Neural crest cell (in vitro differentiated cells): ENCODE measurements around the gene TRAK2. TPM values are rescaled to one million over a fixed set of nuclear protein-coding genes. Genes with fewer than 3 reads are reported as not detected.
"Not testable (repeated sequence)": the region's sequence is repeated elsewhere in the genome, so short reads cannot be mapped to it uniquely, and the experiment has no call there.

ENCODE experiments used
- DNase-seq: peaks from one replicate; pipeline ENCODE4 v3.0.0; 2021; ENCODE audit warnings: low read depth, mixed read lengths, low spot score
- H3K27ac Mint-ChIP-seq: one replicate; pipeline ENCODE4 v1.8.0; 2021; ENCODE audit warnings: mild to moderate bottlenecking, mixed read lengths; ENCODE audit not compliant: unreplicated experiment
- H3K27me3 Mint-ChIP-seq: 2 replicates; pipeline ENCODE4 v1.8.0; 2021; ENCODE audit warnings: low read depth, mild to moderate bottlenecking, mixed read lengths
- H3K36me3 Mint-ChIP-seq: 2 replicates; pipeline ENCODE4 v1.8.0; 2021; ENCODE audit warnings: low read depth, mild to moderate bottlenecking, mixed read lengths
- H3K4me1 Mint-ChIP-seq: 2 replicates; pipeline ENCODE4 v1.8.0; 2021; ENCODE audit warnings: mixed read lengths
- H3K4me3 Mint-ChIP-seq: one replicate; pipeline ENCODE4 v1.8.0; 2021; ENCODE audit warnings: mild to moderate bottlenecking, mixed read lengths
- H3K9me3 Mint-ChIP-seq: 2 replicates; pipeline ENCODE4 v1.8.0; 2021; ENCODE audit warnings: mixed read lengths
- CTCF ChIP-seq: fragments of 200-600 bp; sonication (generic); conservative IDR thresholded peaks from 2 replicates; pipeline ENCODE4 v1.5.0; 2021; ENCODE audit warnings: antibody characterized with exemption, mild to moderate bottlenecking
- total RNA-seq: library from RNA; stranded (reverse); gene quantifications from 2 replicates; pipeline ENCODE4 v1.2.1, GENCODE V29; 2021

TRAK2 gene
- total RNA-seq, 1 donor from 2014 or later, result 14.2 TPM

GRCh38 chr2:201436141-201436540, 15.1 kb downstream of the TRAK2 start:
- DNase-seq, result no peak
- Mint-ChIP-seq H3K9me3 (no peaks in the 10 kb centered on the region), H3K4me1 (peaks cover 18% of the 10 kb centered on the region), H3K27me3 (no peaks in the 10 kb centered on the region), H3K27ac (no peak overlapping the region), H3K36me3 (peaks cover 7% of the 10 kb centered on the region), H3K4me3 (no peak overlapping the region)
- TF ChIP-seq CTCF, result no peak

DNA sequence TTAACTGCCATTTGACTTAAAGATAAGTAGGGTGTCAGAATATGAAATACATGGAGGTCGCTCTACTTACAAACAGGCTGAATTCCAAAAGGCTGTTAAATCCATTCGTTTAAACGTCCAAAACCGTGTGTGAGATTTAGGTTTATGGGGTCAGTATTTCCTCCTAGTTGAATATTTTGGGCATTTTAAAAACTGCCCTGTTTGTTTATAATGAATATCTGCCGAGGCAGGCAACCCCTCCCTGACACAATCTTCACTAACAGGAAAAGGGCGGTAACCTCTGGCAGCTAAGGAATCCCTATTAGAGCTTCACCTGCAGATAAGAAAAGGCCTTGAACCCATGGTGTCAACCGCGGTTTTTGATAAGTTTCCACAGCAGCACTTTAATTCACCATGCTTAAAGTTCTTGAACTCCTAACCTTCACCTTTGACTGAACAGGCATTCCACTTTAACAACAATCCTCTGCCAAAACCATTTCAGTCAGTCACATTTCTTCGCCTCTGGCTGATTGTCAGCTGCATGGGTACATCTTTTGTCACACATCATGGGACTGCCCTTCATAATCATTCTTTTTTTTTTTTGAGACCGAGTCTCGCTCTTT, 17.8 kb downstream of the TRAK2 start:
- Mint-ChIP-seq H3K27me3 (no peaks in the 10 kb centered on the region), H3K4me1 (peaks cover 18% of the 10 kb centered on the region), H3K4me3 (no peak overlapping the region), H3K27ac (peak overlapping the region; percentile 24), H3K36me3 (peaks cover 27% of the 10 kb centered on the region), H3K9me3 (peaks cover 2% of the 10 kb centered on the region)
- TF ChIP-seq CTCF, result no peak
- no peak for DNase-seq

GRCh38 chr2:201432621-201433393, 18.5 kb downstream of the TRAK2 start:
- Mint-ChIP-seq H3K36me3 (peaks cover 28% of the 10 kb centered on the region), H3K9me3 (peaks cover 7% of the 10 kb centered on the region), H3K4me3 (no peak overlapping the region), H3K4me1 (peaks cover 18% of the 10 kb centered on the region), H3K27ac (no peak overlapping the region), H3K27me3 (no peaks in the 10 kb centered on the region)
- no peak for TF ChIP-seq CTCF
- DNase-seq, result no peak

DNA sequence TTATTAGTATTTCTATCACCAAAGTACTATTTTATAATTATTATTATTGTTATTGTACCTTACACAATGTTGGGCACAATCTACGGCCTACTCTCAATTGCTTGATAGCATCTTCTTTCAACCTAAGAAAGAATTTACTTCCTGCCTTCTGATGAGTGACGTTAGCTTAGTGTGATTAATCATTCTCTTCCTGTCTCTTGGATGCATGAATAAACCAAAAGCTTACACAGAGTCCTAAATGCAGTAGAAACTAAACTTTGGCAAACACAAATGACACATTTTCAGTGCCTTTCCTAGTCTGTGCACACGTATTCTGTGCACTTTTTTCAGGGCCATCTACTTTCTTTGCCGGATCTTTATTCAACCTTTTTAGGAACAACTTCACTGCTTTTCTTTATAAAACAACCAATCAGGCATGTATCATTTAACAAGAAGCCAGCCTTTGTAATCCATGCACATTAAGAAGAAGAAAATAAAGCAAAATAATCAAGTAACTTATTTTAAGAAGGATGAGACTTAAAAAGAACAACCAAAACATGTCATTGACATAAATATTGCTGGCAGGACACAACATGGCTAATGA, 19.1 kb downstream of the TRAK2 start:
- no peak for DNase-seq
- peaks cover 28% of the 10 kb centered on the region for H3K36me3 Mint-ChIP-seq
- H3K27me3 Mint-ChIP-seq, result no peaks in the 10 kb centered on the region
- no peak overlapping the region for H3K4me3 Mint-ChIP-seq
- TF ChIP-seq CTCF, result no peak
- H3K27ac Mint-ChIP-seq, result peak overlapping the region; percentile 78
- peaks cover 18% of the 10 kb centered on the region for H3K4me1 Mint-ChIP-seq
- peaks cover 8% of the 10 kb centered on the region for H3K9me3 Mint-ChIP-seq

DNA sequence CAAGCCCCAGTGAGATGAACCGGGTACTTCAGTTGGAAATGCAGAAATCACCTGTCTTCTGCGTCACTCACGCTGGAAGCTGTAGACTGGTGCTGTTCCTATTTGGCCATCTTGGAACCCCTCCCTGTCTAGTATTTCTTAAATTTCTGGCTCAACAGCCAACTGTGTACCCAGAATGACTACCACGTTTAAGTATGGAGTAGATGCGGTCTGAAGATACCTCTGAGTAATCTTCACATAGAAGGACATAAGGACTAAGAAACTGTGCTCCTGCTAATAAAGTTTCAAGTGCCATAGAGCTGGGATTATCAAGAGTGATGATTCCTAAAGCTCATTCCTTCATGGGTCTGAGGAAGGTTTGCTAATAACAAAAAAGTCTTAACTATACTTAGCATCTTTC, 20.4 kb downstream of the TRAK2 start:
- Mint-ChIP-seq H3K27ac (no peak overlapping the region), H3K9me3 (peaks cover 8% of the 10 kb centered on the region), H3K4me1 (peaks cover 18% of the 10 kb centered on the region), H3K4me3 (no peak overlapping the region), H3K36me3 (peaks cover 28% of the 10 kb centered on the region), H3K27me3 (no peaks in the 10 kb centered on the region)
- no peak for DNase-seq
- no peak for TF ChIP-seq CTCF

GRCh38 chr2:201430322-201430721, 20.9 kb downstream of the TRAK2 start:
- not testable (repeated sequence) for H3K27me3 Mint-ChIP-seq, H3K4me3 Mint-ChIP-seq, H3K27ac Mint-ChIP-seq, DNase-seq, H3K9me3 Mint-ChIP-seq
- H3K36me3 Mint-ChIP-seq, result peaks cover 28% of the 10 kb centered on the region
- H3K4me1 Mint-ChIP-seq, result peaks cover 18% of the 10 kb centered on the region

GRCh38 chr2:201429835-201430234, 21.4 kb downstream of the TRAK2 start:
- H3K27ac Mint-ChIP-seq, H3K9me3 Mint-ChIP-seq, H3K27me3 Mint-ChIP-seq, DNase-seq, H3K4me3 Mint-ChIP-seq: not testable (repeated sequence)
- H3K4me1 Mint-ChIP-seq, result peaks cover 18% of the 10 kb centered on the region
- H3K36me3 Mint-ChIP-seq, result peaks cover 28% of the 10 kb centered on the region

DNA sequence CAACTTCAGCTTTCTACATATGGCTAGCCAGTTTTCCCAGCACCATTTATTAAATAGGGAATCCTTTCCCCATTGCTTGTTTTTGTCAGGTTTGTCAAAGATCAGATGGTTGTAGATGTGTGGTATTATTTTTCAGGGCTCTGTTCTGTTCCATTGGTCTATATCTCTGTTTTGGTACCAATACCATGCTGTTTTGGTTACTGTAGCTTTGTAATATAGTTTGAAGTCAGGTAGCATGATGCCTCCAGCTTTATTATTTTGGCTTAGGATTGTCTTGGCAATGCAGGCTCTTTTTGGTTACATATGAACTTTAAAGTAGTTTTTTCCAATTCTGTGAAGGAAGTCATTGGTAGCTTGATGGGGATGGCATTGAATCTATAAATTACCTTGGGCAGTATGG, 22.9 kb downstream of the TRAK2 start:
- not testable (repeated sequence) for H3K27ac Mint-ChIP-seq, H3K9me3 Mint-ChIP-seq
- peaks cover 13% of the 10 kb centered on the region for H3K4me1 Mint-ChIP-seq

More for the DNA sequence above, 22.9 kb downstream of the TRAK2 start:
- peaks cover 28% of the 10 kb centered on the region for H3K36me3 Mint-ChIP-seq
- H3K27me3 Mint-ChIP-seq, H3K4me3 Mint-ChIP-seq, DNase-seq: not testable (repeated sequence)
